HL-60/S4 treated with phorbol 12-myristate 13-acetate at 8.2 ng/mL for 4 days and 3 days (cell line): ENCODE measurements around the gene ACO2.

Experiments
- in situ Hi-C: fragments of 300-500 bp; cut with MboI; formaldehyde crosslinking; loops from 2 replicates; pipeline ENCODE4 v1.15.0; 2022; ENCODE audit warnings: low sequenced_read_pairs

Gene ACO2

DNA sequence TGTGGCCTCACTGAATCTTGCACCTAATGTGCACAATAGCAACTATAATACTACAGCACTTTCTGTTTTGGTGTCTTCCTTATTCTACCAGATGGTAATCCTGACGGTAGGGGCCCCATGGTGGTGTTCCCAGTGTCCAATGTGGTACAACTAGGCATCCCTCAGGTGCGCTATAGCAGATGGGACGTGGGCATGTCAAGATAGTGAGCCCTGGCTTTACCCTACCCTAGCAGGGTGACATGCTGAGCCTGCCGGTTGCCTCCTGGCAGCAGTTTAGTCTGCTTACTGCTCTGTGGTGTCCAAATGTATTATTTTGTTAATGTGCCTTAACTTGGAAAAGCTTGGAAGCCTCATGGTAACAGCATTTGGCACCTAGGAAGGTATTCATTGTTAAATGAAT is 19.2 kb downstream of the ACO2 start:
- in situ Hi-C loops = no loop called here

DNA sequence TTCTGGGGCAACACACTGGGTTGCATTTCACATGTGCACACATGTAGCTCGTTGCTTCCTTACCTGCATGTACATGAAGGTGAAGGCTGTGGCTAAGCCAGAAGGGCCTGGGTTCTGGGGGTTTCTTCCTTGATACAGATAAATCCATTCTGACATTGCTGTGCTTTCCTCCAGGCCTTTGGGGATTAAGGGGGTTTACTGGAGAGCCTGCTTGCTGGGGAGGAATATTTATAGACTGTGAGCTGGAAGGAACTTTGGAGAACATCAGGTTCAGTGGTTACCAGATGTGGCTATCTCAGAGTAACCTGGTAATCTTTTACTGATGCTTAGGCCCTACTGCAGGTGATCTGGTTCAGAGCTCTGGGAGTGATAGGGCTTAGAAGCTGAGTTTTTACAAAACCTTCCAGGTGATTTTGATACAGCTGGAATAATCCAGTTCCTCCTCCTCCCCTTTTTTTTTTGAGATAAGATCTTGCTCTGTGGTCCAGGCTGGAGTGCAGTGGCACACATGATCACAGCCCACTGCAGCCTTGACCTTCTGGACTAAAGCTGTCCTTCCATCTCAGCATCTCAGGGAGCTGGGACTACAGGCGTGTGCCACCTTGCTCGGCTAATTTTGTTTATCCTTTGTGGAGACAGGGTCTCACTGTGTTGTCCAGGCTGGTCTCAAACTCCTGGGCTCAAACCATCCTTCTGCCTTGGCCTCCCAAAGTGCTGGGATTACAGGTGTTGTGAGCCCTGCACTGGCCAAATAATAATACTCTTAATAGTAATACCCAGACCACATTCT is 19.9 kb downstream of the ACO2 start:
- in situ Hi-C loops = no loop called here

DNA sequence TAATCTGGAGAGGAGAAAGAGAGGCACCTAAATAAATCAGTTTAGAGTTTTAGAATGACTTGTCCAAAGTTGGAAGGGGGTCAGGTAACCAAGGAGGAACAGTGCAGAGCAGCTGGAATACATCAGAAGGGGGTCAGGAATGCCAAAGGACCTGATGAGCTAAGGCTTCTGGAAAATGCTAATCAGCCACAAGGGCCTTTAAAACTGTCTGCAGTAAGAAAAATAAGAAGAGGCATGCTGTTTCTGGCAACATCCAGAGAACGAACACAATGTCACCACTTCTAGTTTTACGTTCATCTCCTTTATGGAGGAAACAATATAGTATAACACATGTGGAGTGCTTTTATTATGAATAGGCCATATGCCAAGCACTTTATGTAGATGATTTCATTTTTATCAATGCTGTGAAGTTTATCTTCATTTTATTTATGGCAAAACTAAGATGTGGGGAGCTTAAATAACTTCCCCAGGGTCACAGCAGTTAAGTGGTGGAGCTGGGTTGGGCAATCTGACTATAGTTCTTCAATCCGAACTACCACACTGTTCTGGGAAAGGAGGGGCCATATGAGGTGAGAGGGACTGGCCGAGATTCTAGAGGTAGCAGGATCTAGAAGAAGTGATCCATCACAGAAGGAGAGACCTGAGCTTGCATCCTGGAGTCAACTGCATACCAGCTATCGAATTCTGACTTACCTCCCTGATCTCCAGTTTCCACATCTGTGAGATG is 22.6 kb downstream of the ACO2 start:
- in situ Hi-C loops = no loop called here

DNA sequence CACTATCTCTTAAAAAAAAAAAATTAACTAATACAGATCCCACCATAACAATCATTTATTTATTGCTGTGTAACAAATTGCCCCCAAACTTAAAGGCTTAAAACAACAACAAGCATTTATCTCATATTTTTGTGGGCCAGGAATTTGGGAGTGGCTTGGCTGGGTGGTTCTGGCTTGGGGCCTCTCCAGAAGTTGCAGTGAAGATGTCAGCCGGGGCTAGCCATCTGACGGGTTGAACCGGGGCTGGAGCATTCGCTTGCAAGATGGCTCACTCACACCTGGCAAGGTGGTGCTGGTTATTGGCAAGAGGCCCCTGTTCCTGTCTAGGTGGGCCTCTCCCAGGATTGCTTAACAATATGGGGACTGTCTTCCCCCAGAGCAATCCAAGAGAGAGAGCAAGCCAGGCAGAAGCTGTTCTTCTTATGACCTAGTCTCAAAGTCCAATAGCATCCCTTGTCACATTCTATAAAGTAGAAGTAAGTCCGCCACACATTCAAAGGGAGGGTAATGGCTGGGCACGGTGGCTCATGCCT is 29.5 kb downstream of the ACO2 start:
- in situ Hi-C loops = no loop called here

DNA sequence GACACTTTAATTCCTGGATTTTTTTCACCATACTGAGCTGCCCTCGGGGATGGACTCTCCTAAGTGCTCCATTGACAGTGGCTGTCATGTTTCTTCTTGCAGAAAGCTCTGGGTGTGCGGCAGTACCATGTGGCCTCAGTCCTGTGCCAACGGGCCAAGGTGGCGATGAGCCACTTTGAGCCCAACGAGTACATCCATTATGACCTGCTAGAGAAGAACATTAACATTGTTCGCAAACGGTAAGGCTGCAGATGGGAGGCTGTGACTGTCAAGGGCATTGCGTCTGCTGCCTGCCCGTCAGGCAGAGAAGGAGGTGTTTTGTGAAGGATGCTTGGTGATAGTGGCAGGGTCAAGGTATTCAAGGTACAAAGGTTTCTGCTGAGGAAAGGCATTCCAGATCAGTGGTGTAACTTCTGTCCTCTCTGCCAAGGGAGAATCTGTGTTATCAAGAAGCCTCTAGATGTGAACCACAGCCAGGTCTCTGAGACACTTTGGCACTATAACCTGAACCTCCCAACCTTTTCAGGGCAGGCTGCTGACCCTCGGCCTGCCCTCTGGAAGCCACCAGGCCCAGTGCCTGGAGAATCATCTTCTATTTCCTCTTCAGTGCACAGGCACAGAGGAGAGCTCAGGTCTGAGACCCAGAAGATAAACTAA is 30.8 kb downstream of the ACO2 start:
- in situ Hi-C loops = no loop called here

DNA sequence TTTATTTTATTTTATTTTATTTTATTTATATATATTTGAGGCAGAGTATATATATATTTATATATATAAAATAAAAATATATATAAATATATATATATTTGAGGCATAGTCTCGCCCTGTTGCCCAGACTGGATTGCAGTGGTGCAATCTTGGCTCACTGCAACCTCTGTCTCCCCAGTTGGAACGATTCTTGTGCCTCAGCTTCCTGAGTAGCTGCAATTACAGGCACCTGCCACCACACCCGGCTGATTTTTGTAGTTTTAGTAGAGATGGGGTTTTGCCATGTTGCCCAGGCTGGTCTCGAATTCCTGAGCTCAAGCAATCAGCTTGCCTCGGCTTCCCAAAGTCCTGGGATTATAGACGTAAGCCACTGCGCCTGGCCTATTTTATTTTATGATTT is 31.4 kb downstream of the ACO2 start:
- in situ Hi-C loops = no loop called here

DNA sequence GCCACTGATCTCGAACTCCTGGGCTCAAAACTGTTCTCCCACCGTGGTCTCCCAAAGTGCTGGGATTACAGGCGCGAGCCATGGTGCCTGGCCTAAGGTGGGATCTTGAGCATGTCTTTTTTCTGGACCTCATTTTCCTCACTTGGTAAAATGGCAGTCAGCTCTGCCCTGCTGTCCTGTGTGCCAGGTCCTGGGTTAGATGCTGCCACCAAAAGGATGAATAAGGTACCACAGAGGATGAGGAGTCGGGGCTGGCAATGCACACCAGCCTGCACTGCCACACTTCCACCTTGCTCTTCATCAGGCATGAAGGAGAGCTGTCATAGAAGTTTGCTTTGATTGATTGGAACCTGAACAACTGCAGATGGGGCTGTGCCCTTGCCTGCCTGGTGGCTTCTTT is 32.3 kb downstream of the ACO2 start:
- in situ Hi-C loops = no loop called here

DNA sequence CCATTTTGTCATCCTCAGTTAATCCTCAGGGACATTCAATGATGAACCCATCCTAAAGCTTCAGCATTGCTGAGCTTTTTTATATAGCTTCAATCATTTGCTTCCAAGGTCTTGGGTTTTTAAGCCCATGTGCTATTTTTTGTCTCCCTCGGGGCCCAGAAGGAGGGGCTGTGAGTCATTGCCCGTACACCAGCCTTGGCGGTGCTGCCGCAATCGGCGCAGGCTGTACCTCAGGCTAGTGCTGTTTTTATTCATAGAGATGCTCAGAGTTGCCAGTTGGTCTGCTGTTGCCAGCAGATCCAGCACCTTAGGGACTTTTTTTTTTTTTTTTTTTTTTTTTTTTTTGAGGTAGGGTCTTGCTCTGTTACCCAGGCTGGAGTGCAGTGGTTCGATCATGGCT is 35.5 kb downstream of the ACO2 start:
- in situ Hi-C loops = no loop called here

DNA sequence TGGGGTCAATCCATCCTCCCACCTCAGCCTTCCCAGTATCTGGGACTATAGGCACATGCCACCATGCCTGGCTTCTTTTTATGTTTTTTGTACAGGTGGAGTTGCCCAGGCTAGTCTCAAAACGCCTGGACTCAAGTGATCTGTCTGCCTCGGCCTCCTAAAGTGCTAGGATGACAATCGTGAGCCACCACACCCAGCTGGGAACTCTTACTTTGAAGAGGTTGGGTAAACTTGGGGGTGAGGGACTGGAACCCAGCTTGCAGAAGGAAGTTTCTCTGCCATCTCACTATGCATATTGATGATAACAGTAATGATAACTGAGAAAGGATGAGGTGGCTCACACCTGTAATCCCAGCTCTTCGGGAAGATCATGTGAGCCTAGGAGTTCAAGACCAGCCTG is 35.9 kb downstream of the ACO2 start:
- in situ Hi-C loops = no loop called here

DNA sequence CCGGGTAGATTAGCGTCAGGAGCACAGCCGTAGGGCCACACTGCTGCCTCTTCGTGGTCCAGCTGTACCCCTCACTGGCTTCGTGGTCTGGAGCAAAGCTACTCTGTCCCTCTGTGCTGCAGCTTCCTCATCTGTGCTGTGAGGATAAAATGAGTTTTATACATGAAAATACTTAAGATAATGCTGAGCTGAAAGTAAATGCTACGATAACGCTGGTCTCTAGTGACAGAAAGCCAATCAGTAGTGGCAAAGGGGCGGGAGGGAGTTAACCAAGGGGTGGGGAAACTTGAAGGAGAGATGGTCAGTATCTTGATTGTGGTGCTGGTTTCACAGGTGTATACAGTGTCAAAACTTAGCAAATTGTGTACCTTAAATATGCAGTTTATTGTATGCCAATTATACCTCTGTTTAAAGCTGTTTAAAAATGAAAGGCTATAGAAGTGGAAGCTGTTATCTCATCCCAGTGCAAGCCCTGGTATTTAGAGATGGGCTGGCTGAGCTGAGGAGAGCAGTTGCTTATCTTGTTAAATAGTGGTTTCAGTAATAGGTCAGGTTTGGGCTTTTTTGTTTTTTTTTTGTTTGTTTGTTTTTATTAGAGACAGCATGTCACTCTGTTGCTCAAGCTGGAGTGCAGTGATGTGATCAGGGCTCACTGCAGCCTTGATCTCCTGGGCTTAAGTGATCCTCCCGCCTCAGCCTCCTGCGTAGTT is 36.7 kb downstream of the ACO2 start:
- in situ Hi-C loops = no loop called here

DNA sequence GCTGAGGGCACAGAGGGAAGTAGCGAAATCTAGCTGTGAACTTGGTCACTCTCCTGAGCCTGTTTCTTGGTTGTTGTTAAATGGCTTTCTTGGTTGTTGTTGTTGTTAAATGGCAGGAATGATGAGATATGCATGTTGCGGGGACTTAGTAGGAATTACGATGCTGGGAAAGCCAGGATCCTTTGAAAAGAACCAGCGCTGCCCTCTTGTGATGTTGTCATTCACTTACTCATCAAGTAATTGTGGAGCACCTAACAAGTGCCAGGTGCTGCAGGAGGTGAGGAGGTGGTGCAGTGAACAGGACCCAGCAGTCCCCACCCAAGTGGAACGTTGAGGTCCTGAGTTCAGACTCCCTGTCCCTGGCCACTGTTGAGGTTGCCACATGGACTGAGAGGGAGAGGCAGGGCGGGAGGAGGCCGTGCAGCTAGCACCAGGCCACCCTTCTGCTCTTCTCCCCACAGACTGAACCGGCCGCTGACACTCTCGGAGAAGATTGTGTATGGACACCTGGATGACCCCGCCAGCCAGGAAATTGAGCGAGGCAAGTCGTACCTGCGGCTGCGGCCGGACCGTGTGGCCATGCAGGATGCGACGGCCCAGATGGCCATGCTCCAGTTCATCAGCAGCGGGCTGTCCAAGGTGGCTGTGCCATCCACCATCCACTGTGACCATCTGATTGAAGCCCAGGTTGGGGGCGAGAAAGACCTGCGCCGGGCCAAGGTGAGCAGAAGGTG is 38.6 kb downstream of the ACO2 start:
- in situ Hi-C loops = no loop called here

DNA sequence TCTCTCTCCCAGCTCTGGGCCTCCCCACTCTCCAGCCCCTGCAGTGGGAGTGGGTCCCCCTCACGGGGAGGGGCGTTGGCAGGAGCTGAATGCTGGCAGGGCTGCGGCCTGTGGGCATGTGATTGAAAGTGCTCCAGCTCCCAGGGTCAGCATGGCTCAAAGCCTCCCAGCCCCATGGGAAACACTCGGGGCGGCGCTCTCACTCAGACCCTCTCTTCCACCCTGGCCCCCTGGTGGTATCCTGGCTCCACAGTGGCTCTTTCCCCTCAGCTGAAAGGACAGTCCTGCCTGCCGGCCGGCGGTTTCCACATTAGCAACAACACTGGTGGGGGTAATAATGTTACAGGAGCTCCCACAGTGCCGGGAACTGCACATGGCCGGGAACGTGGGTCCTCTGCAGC is 39.9 kb downstream of the ACO2 start:
- in situ Hi-C loops = no loop called here

DNA sequence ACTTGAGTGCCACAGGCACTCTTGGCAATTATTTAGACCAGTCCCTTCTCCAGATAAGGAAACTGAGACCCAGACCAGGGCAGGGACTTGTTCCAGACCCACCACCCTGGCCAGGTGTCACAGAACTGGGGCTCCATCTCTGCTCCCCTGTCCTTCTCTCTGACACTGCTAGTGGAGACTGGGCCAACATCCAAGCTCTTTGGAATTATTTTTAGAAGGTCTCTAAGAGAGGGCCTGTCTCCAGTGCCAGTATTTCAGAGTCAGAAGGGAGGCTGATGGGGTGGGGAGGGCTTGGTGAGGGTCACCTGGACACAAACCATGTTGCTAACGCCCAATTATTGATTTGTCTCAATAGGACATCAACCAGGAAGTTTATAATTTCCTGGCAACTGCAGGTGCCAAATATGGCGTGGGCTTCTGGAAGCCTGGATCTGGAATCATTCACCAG is 42.6 kb downstream of the ACO2 start:
- in situ Hi-C loops = loop anchor here (10.0 kb wide), 1 partner anchor 107 kb away; no protein-coding TSS in a partner anchor

DNA sequence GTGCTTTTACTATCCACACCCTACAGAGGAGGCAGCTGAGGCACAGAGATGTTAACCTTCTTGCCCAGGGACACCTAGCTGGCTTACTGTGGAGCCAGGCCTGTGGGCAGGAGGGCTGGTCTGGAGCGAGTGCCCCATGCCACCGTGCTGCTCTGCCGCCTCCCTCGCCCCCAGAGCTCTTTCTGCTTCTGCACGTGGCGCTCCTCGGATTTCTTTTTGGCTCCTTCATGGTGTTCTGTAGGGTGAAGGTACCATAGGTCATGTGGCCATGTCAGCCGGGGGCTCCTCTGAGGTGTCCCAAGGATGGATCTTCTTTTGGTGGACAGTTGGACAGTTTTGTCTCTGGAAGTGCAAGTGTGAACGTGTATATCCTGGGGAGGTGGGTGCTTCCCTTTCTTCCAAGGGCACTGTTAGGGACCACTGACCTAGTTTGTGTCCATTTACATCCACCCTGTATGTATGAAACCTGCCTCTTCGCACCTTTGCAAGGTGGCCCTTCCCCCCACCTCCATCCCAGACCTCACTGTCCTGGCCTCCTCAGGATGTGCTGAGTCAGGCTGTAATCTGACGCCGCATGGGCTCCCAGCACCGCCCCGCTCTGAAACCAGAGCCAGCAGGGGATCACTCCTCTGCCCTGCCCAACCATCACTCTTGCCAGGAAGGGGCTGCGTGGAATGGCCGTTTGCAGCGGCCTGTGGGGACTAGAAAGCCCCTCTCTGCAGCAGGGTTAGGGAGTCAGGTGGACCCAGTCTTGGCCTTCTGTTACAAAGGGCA is 43.7 kb downstream of the ACO2 start:
- in situ Hi-C loops = loop anchor here (10.0 kb wide), 1 partner anchor 108 kb away; no protein-coding TSS in a partner anchor

DNA sequence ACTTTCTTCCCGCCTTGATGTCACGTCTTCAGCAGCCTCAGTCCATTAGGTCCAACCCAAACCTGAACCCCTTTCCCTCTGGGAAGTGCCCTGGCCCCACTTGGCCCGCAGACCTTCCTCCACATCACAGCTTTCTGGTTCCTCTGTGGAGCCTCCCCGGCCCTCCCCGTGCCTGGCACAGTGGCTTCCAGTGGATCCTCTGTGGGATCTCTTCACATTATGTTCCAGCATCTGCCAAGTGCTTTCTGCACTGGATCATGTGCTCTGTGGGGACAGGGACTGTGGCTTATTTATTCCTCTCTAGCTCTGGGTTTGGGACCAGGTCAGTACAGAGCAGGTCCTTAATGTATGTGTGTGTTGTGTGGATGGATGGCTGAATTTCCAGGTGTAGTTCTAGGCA is 44.5 kb downstream of the ACO2 start:
- in situ Hi-C loops = loop anchor here (10.0 kb wide), 1 partner anchor 109 kb away; no protein-coding TSS in a partner anchor

DNA sequence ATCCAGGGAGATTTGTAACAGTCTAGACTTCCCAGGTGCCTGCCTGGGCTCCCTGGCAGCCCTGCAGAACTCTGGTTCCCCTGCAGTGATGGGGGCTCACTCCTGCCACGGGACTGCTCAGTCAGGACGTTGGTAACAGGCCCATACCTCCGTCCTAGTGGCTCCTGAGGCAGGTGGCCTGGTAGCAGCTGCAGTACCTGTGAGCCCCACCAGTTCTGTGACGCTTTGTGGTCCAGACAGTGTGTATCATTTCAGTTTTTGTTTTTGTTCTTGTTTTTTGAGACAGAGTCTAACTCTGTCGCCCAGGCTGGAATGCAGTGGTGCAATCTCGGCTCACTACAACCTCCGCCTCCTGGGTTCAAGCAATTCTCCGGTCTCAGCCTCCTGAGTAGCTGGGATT is 47.5 kb downstream of the ACO2 start:
- in situ Hi-C loops = loop anchor here (10.0 kb wide), 1 partner anchor 112 kb away; no protein-coding TSS in a partner anchor

DNA sequence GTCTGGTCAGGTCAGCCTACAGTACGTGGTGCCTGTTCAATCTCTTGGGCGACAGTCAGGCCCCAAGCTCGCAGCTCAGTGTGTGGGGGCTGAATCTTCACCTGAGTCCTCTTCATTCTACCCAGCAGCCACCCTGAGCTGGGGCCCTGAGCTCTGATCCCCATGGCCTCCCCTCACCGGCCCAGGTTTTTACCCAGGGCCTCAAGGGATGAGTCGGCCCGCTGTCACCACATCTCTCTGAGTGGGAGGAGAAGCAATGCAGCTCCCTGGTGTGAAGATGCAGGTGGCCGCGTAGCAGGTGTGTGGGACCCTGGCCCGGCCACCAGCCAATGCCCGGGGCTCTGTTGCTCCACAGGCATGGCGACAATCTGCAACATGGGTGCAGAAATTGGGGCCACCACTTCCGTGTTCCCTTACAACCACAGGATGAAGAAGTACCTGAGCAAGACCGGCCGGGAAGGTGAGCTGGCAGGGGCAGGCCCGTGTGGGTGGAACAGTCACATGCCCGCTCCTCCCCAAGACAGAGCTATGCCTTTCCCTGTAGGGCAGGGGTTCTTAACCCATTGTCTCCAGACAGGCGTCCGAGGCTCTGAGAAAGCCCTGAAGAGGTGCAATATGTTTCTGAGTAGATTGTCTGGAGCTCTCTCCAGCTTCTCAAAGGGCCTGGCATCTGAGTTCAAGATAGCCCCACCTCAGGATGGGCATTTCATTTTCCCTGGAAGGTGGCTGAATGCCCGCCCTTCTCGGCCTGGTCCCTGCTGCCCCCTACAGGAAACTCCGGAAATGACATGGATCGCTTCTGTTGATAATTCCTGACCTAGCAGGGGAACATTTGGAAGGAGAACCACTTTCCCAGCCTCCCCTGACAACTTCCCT is 48.5 kb downstream of the ACO2 start:
- in situ Hi-C loops = loop anchor here (10.0 kb wide), 1 partner anchor 113 kb away; no protein-coding TSS in a partner anchor

DNA sequence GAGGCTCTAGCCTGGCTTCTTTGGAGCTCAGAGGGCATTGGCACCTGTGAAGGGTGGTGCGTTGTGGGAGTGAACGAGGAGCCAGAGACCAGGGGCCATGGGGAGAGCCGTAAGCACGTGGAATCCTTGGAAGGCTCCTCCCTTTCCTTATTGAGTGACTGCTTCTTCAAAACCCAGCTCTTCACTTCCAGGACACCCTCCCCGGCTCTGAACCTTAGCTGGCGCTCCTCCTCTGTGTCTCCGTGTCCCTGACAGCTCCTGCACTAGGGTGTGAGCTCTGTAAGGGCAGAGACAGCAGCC is 49.1 kb downstream of the ACO2 start:
- in situ Hi-C loops = loop anchor here (10.0 kb wide), 1 partner anchor 113 kb away; no protein-coding TSS in a partner anchor
